BJ (cell line): ENCODE results near the gene KCTD10. TPM values are rescaled to one million over a fixed set of nuclear protein-coding genes. Genes with fewer than 3 reads are reported as not detected.

Experiments
- CTCF ChIA-PET: fragments of 350-600 bp; formaldehyde crosslinking; extraction: SDS; loops from one replicate; lab custom pipeline; 2021; ENCODE audit warnings: antibody characterized with exemption, inconsistent platforms; lab: Yijun Ruan, JAX
- POLR2A ChIA-PET: fragments of 300-600 bp; sonication (Branson Sonifier 250); formaldehyde crosslinking; extraction: SDS; loops from one replicate; lab custom pipeline; 2021; ENCODE audit warnings: antibody characterized with exemption; lab: Charles Lee
- DNase-seq: peaks from one replicate; pipeline ENCODE4 v3.0.0-alpha.2; 2011; ENCODE audit warnings: low read depth
- H3K27me3 ChIP-seq: 2 replicates; pipeline ENCODE4 v1.6.0; 2011; ENCODE audit warnings: low read length; ENCODE audit not compliant: control insufficient read depth, insufficient read depth
- H3K36me3 ChIP-seq: 2 replicates; pipeline ENCODE4 v1.5.1; 2011; ENCODE audit warnings: low read length; ENCODE audit not compliant: control insufficient read depth, insufficient read depth
- H3K4me3 ChIP-seq: 2 replicates; pipeline ENCODE4 v1.5.1; 2011; ENCODE audit warnings: low read depth, mild to moderate bottlenecking, control low read depth, low read length
- CTCF ChIP-seq: IDR thresholded peaks from 2 replicates; pipeline ENCODE4 v1.5.1; 2011; ENCODE audit warnings: low read depth, mild to moderate bottlenecking, control low read depth, inconsistent platforms, low read length, moderate library complexity; ENCODE audit not compliant: insufficient read depth
- polyA plus RNA-seq: library from polyadenylated mRNA; depleted of rRNA; stranded (reverse); fragments of >200 nt; gene quantifications from 2 replicates; pipeline ENCODE4 v1.2.3, GENCODE V29; 2011

KCTD10 gene
- polyA plus RNA-seq, 1 experiment: 172 TPM

GRCh38 chr12:109487181-109488050, 10.3 kb upstream of the KCTD10 start:
- ChIA-PET POLR2A (no interaction called here), CTCF (interaction anchor here (0.9 kb wide), 1 partner anchor 53 kb away, joined by 3 read pairs; no protein-coding TSS in a partner anchor)
- no peaks in the 10 kb centered on the region for H3K27me3 ChIP-seq
- no peak for DNase-seq
- H3K4me3 ChIP-seq: no peak overlapping the region
- H3K36me3 ChIP-seq: peaks cover 48% of the 10 kb centered on the region
- no peak for TF ChIP-seq CTCF

DNA sequence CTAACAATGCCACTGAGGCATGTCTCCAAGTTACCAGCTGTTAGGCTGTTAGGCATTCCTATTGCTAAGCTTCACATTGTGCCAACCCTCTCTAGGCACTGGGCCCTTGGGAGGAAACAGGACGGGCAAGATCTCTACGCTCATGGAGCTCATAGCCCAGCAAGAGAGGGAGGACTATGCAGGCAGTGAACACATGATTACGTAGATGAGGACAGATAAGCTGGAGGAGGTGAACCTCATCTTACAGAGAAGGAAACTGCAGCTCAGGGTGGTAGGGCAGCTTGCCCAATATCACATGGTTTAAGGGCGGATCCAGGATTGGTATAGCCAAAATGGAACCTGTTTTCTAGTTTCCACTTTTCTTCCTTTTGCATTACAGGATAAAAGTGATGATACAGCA, 8.1 kb upstream of the KCTD10 start:
- ChIA-PET CTCF (interaction anchor here (0.6 to 2.4 kb wide), 5 partner anchors 22 to 233 kb away, joined by 3 to 9 read pairs (median 3); no protein-coding TSS in a partner anchor), POLR2A (no interaction called here)
- H3K27me3 ChIP-seq: no peaks in the 10 kb centered on the region
- H3K4me3 ChIP-seq: no peak overlapping the region
- H3K36me3 ChIP-seq: peaks cover 42% of the 10 kb centered on the region
- no peak for DNase-seq
- TF ChIP-seq CTCF: no peak

GRCh38 chr12:109483346-109483745, 6.2 kb upstream of the KCTD10 start:
- no peak for DNase-seq
- H3K4me3 ChIP-seq: no peak overlapping the region
- TF ChIP-seq CTCF: no peak
- H3K36me3 ChIP-seq: peaks cover 28% of the 10 kb centered on the region
- ChIA-PET POLR2A (no interaction called here), CTCF (interaction anchor here (0.6 to 1.4 kb wide), 2 partner anchors 14 to 53 kb away, joined by 3 read pairs; no protein-coding TSS in a partner anchor)
- no peaks in the 10 kb centered on the region for H3K27me3 ChIP-seq

GRCh38 chr12:109482894-109483293, 5.8 kb upstream of the KCTD10 start:
- DNase-seq: no peak
- ChIA-PET CTCF (interaction anchor here (0.6 to 1.4 kb wide), 2 partner anchors 13 to 53 kb away, joined by 3 read pairs; no protein-coding TSS in a partner anchor), POLR2A (no interaction called here)
- Histone ChIP-seq H3K36me3 (peaks cover 25% of the 10 kb centered on the region), H3K4me3 (no peak overlapping the region), H3K27me3 (no peaks in the 10 kb centered on the region)
- no peak for TF ChIP-seq CTCF

GRCh38 chr12:109482491-109482890, 5.4 kb upstream of the KCTD10 start:
- DNase-seq: no peak
- peaks cover 22% of the 10 kb centered on the region for H3K36me3 ChIP-seq
- no peak for TF ChIP-seq CTCF
- H3K4me3 ChIP-seq: no peak overlapping the region
- CTCF ChIA-PET: interaction anchor here (1.4 kb wide), 1 partner anchor 13 kb away, joined by 3 read pairs; no protein-coding TSS in a partner anchor
- POLR2A ChIA-PET: no interaction called here
- no peaks in the 10 kb centered on the region for H3K27me3 ChIP-seq
